A673 (cell line): ENCODE results near the gene CEMIP. TPM values are rescaled to one million over a fixed set of nuclear protein-coding genes. Genes with fewer than 3 reads are reported as not detected.
A peak's percentile ranks its signal among the peaks of the same experiment; 100 is the strongest.

Experiments used
- BruUV-seq: library from RNA; stranded (reverse); fragments of 400-500 nt; replicated peaks from 2 replicates; lab custom pipeline; 2021; lab: Mats Ljungman, UMichigan
- CTCF ChIA-PET: fragments of 300-600 bp; sonication (Branson Sonifier 250); formaldehyde crosslinking; loops from one replicate; lab custom pipeline; 2022; ENCODE audit warnings: antibody characterized with exemption; lab: Charles Lee
- POLR2A ChIA-PET: fragments of 300-600 bp; sonication (Branson Sonifier 250); formaldehyde crosslinking; loops from one replicate; lab custom pipeline; 2022; ENCODE audit warnings: antibody characterized with exemption; ENCODE audit not compliant: low non-redundant PET; lab: Charles Lee
- DNase-seq: peaks from one replicate; pipeline ENCODE4 v3.0.0-alpha.2; 2015; ENCODE audit warnings: low spot score
- H3K27ac ChIP-seq: fragments of 200-600 bp; sonication (generic); 2 replicates; pipeline ENCODE4 v1.5.1; 2016; ENCODE audit warnings: mixed run types, low read depth, mild to moderate bottlenecking, mixed read lengths, antibody characterized with exemption, low read length; ENCODE audit not compliant: poor library complexity, severe bottlenecking
- H3K27me3 ChIP-seq: fragments of 200-600 bp; sonication (generic); replicated peaks from 2 replicates; pipeline ENCODE4 v1.6.1; 2017; ENCODE audit warnings: mixed run types, low read depth, mild to moderate bottlenecking, mixed read lengths, antibody characterized with exemption, low read length; ENCODE audit not compliant: insufficient read depth, poor library complexity
- H3K36me3 ChIP-seq: fragments of 200-600 bp; sonication (generic); 2 replicates; pipeline ENCODE4 v1.6.1; 2016; ENCODE audit warnings: mixed run types, mild to moderate bottlenecking, mixed read lengths, antibody characterized with exemption, low read length; ENCODE audit not compliant: insufficient read depth, poor library complexity, severe bottlenecking
- H3K4me1 ChIP-seq: fragments of 200-600 bp; sonication (generic); 2 replicates; pipeline ENCODE4 v1.6.1; 2017; ENCODE audit warnings: mixed run types, mild to moderate bottlenecking, mixed read lengths, antibody characterized with exemption, low read length; ENCODE audit not compliant: insufficient read depth, poor library complexity, severe bottlenecking
- H3K4me3 ChIP-seq: fragments of 200-600 bp; sonication (generic); 2 replicates; pipeline ENCODE4 v1.5.1; 2016; ENCODE audit warnings: low read depth, mixed run types, mild to moderate bottlenecking, mixed read lengths, low read length; ENCODE audit not compliant: poor library complexity, severe bottlenecking
- H3K9me3 ChIP-seq: fragments of 200-600 bp; sonication (generic); 2 replicates; pipeline ENCODE4 v1.6.1; 2016; ENCODE audit warnings: mixed run types, low read depth, mild to moderate bottlenecking, mixed read lengths, antibody characterized with exemption, low read length; ENCODE audit not compliant: poor library complexity, severe bottlenecking
- EZH2 ChIP-seq: fragments of 200-600 bp; sonication (generic); IDR thresholded peaks from 2 replicates; pipeline ENCODE4 v1.6.1; 2017; ENCODE audit warnings: borderline replicate concordance, low read depth, mild to moderate bottlenecking, mixed read lengths, antibody characterized with exemption, low read length; ENCODE audit not compliant: poor library complexity, severe bottlenecking
- intact Hi-C: fragments of 100-400 bp; cut with micrococcal nuclease; formaldehyde crosslinking; loops from one replicate; pipeline ENCODE4 v1.10.0; 2022; ENCODE audit not compliant: unreplicated experiment
- total RNA-seq: library from RNA; stranded (reverse); gene quantifications from 2 replicates; pipeline ENCODE4 v1.2.3, GENCODE V29; 2021
- TF ChIP-seq, protein P1 (sequence below): fragments of 300-800, 200-600 bp; sonication (generic); conservative IDR thresholded peaks from 2 replicates; pipeline ENCODE4 v1.5.1; 2017; ENCODE audit warnings: low read depth, mild to moderate bottlenecking, antibody characterized with exemption, low read length, moderate library complexity, mixed read lengths

Gene CEMIP
- total RNA-seq, 1 experiment from 2014 or later: not detected

DNA sequence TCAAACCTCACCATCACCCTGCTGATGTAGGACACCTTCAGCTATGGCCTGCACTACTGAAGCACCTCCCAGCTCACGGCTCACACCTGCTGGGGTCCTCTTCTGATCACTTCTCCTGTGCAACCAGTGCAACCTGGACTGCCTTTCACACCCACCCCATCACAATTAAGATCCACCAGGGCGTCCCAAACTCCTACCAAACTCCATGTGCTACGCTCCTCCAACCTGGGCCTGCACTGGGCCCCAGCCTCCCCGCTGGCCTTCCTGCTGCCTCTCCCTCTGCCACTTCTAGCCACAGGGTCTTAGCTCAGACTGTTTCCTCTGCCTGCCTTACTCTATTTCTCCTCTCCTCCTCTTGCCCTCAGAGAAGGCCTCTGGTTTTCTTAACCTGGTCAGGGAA, 197.7 kb downstream of the CEMIP start:
- H3K9me3 ChIP-seq: no peaks in the 10 kb centered on the region
- intact Hi-C loops: loop anchor here (1.0 kb wide), 1 partner anchor 289 kb away; no protein-coding TSS in a partner anchor
- BruUV-seq: no TSS peak
- peaks cover 10% of the 10 kb centered on the region for H3K4me1 ChIP-seq
- DNase-seq: no peak
- no peak for TF ChIP-seq EZH2
- TF ChIP-seq, protein P1, sequence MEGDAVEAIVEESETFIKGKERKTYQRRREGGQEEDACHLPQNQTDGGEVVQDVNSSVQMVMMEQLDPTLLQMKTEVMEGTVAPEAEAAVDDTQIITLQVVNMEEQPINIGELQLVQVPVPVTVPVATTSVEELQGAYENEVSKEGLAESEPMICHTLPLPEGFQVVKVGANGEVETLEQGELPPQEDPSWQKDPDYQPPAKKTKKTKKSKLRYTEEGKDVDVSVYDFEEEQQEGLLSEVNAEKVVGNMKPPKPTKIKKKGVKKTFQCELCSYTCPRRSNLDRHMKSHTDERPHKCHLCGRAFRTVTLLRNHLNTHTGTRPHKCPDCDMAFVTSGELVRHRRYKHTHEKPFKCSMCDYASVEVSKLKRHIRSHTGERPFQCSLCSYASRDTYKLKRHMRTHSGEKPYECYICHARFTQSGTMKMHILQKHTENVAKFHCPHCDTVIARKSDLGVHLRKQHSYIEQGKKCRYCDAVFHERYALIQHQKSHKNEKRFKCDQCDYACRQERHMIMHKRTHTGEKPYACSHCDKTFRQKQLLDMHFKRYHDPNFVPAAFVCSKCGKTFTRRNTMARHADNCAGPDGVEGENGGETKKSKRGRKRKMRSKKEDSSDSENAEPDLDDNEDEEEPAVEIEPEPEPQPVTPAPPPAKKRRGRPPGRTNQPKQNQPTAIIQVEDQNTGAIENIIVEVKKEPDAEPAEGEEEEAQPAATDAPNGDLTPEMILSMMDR: no peak
- no peak overlapping the region for H3K27ac ChIP-seq
- POLR2A ChIA-PET: no interaction called here
- CTCF ChIA-PET: interaction anchor here (2.3 kb wide), 1 partner anchor 289 kb away, joined by 13 read pairs; no protein-coding TSS in a partner anchor
- no peaks in the 10 kb centered on the region for H3K27me3 ChIP-seq
- H3K36me3 ChIP-seq: peaks cover 26% of the 10 kb centered on the region
- H3K4me3 ChIP-seq: no peak overlapping the region

GRCh38 chr15:80977627-80978036, 198.5 kb downstream of the CEMIP start:
- no peak overlapping the region for H3K4me3 ChIP-seq
- no peak overlapping the region for H3K27ac ChIP-seq
- TF ChIP-seq, protein P1: peak; percentile 57
- no peak for TF ChIP-seq EZH2
- CTCF ChIA-PET: interaction anchor here (0.6 to 2.3 kb wide), 2 partner anchors 264 to 289 kb away, joined by 3 to 13 read pairs; no protein-coding TSS in a partner anchor
- BruUV-seq: no TSS peak
- DNase-seq: peak; percentile 55
- POLR2A ChIA-PET: no interaction called here
- intact Hi-C loops: loop anchor here (1.0 kb wide), 1 partner anchor 289 kb away; no protein-coding TSS in a partner anchor
- H3K4me1 ChIP-seq: peaks cover 10% of the 10 kb centered on the region
- H3K9me3 ChIP-seq: no peaks in the 10 kb centered on the region
- no peaks in the 10 kb centered on the region for H3K27me3 ChIP-seq
- peaks cover 33% of the 10 kb centered on the region for H3K36me3 ChIP-seq

DNA sequence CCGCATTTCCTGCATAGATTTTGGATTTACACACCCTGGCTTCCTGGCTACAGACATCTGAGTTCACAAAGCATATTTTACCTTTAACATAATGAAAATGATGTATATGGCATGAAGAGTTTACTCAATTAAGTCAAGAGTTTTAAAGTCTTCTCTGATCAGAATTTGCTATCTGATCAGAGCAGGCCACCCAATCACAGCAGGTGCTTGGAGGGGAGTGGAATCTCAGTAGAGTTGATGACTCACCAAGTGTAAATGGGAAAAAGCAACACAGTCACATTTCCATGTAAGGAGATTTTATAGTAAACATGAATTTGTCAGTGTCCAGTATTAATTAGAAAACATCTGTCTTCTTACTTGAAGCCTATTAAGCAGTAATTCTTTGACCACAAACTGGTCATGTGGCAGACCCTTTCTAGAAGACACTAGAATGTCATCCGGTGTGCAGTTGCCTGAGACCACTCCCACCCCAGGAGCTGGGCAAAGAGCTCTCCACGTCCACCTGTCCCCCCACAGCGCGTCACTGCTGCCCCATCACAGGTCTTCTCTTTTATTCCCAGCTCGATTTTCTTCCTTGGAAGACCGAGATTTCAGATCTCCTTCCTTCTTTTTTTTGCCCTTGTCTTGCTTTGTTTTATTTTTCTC, 199.6 kb downstream of the CEMIP start:
- TSS peak; percentile 49 for BruUV-seq
- no peak for TF ChIP-seq EZH2
- TF ChIP-seq, protein P1: no peak
- intact Hi-C loops: no loop called here
- ChIA-PET POLR2A (no interaction called here), CTCF (no interaction called here)
- H3K4me3 ChIP-seq: no peak overlapping the region
- no peaks in the 10 kb centered on the region for H3K9me3 ChIP-seq
- H3K36me3 ChIP-seq: peaks cover 29% of the 10 kb centered on the region
- H3K27ac ChIP-seq: peak overlapping the region; percentile 73
- peak; percentile 45 for DNase-seq
- H3K4me1 ChIP-seq: peaks cover 10% of the 10 kb centered on the region
- H3K27me3 ChIP-seq: no peaks in the 10 kb centered on the region
